GM21528 (cell line): ENCODE results near the gene SARM1.
"Not testable (repeated sequence)": the region's sequence is repeated elsewhere in the genome, so short reads cannot be mapped to it uniquely, and the experiment has no call there.

Experiments used
- ATAC-seq: cut with Tn5 transposase; IDR thresholded peaks from one replicate; pipeline ENCODE4 v1.9.1; 2021; ENCODE audit warnings: mild to moderate bottlenecking, moderate library complexity; ENCODE audit not compliant: unreplicated experiment, low FRiP score

SARM1 gene

GRCh38 chr17:28412099-28412498, 40.6 kb downstream of the SARM1 start:
- ATAC-seq = no peak

- ATAC-seq = no peak
Measured at GRCh38 chr17:28413804-28414203, 42.3 kb downstream of the SARM1 start.

GRCh38 chr17:28415886-28416285, 44.4 kb downstream of the SARM1 start:
- ATAC-seq = no peak

GRCh38 chr17:28416703-28417311, 45.3 kb downstream of the SARM1 start:
- no peak for ATAC-seq

GRCh38 chr17:28421787-28422305, 50.4 kb downstream of the SARM1 start:
- ATAC-seq = no peak

GRCh38 chr17:28425206-28425605, 53.7 kb downstream of the SARM1 start:
- no peak for ATAC-seq

- ATAC-seq = no peak
Measured at GRCh38 chr17:28426081-28426519, 54.6 kb downstream of the SARM1 start.

- ATAC-seq = no peak
Measured at GRCh38 chr17:28427371-28427770, 55.9 kb downstream of the SARM1 start.

- ATAC-seq = not testable (repeated sequence)
Measured at GRCh38 chr17:28427982-28428381, 56.5 kb downstream of the SARM1 start.

- no peak for ATAC-seq
Measured at GRCh38 chr17:28433721-28434120, 62.2 kb downstream of the SARM1 start.

- not testable (repeated sequence) for ATAC-seq
Measured at GRCh38 chr17:28434326-28434725, 62.8 kb downstream of the SARM1 start.

GRCh38 chr17:28443901-28444638, 72.6 kb downstream of the SARM1 start:
- ATAC-seq = no peak

- no peak for ATAC-seq
Measured at GRCh38 chr17:28446716-28447395, 75.4 kb downstream of the SARM1 start.

- ATAC-seq = no peak
Measured at GRCh38 chr17:28447396-28447760, 75.9 kb downstream of the SARM1 start.

- ATAC-seq = no peak
Measured at GRCh38 chr17:28449859-28450258, 78.4 kb downstream of the SARM1 start.
